ENCODE results near the gene HDAC9. TPM values are rescaled to one million over a fixed set of nuclear protein-coding genes. Genes with fewer than 3 reads are reported as not detected.

The HDAC9 gene
- total RNA-seq, 1 experiment from 2014 or later, result 4.3 TPM

GRCh38 chr7:18467011-18467410 is 28.5 kb upstream of the HDAC9 start:
- CTCF ChIA-PET, result no interaction called here
- Histone ChIP-seq H2AFZ (ENCODE audit: low read depth, low read length, poor library complexity, severe bottlenecking) (no peak overlapping the region), H3K79me2 (ENCODE audit: insufficient read depth, low read length) (no peaks in the 10 kb centered on the region), H4K20me1 (ENCODE audit: insufficient read depth) (no peaks in the 10 kb centered on the region), H3K4me1 (ENCODE audit: control insufficient read depth in 1 of 2, insufficient read depth in 2 of 2, low read length in 2 of 2) (no peaks in the 10 kb centered on the region), H3K27ac (ENCODE audit: low read depth, low read length) (no peak overlapping the region), H3K27me3 (ENCODE audit: insufficient read depth, low read length) (no peaks in the 10 kb centered on the region), H3K4me2 (ENCODE audit: low read length) (no peak overlapping the region), H3K9me2 (ENCODE audit: insufficient read depth) (no peaks in the 10 kb centered on the region), H3K4me3 (replicated peaks in 1 of 2; ENCODE audit: low read depth in 1 of 2, low read length in 2 of 2) (no peak overlapping the region), H3K36me3 (ENCODE audit: control insufficient read depth in 1 of 2, insufficient read depth in 2 of 2, low read length in 2 of 2) (no peaks in the 10 kb centered on the region), H3K9me3 (ENCODE audit: control insufficient read depth in 1 of 2, insufficient read depth in 1 of 2, low read depth in 1 of 2, low read length in 2 of 2) (no peaks in the 10 kb centered on the region), H3K9ac (ENCODE audit: low read length) (no peak overlapping the region)
- ATAC-seq (no peak), DNase-seq (ENCODE audit: low read depth, low spot score) (no peak)
- intact Hi-C loops (cut with micrococcal nuclease), result no loop called here
- no peak for TF ChIP-seq TCF7L2 (IDR thresholded peaks at IDR 0.05; ENCODE audit: borderline replicate concordance, extremely low read depth, insufficient read depth, insufficient read length)
- TF ChIP-seq ZNF274 (IDR thresholded peaks at IDR 0.05; ENCODE audit: low read depth, low read length), result no peak
- no peak for TF ChIP-seq POLR2AphosphoS5 (IDR thresholded peaks at IDR 0.05; ENCODE audit: low read depth, low read length)
- TF ChIP-seq, protein P1, sequence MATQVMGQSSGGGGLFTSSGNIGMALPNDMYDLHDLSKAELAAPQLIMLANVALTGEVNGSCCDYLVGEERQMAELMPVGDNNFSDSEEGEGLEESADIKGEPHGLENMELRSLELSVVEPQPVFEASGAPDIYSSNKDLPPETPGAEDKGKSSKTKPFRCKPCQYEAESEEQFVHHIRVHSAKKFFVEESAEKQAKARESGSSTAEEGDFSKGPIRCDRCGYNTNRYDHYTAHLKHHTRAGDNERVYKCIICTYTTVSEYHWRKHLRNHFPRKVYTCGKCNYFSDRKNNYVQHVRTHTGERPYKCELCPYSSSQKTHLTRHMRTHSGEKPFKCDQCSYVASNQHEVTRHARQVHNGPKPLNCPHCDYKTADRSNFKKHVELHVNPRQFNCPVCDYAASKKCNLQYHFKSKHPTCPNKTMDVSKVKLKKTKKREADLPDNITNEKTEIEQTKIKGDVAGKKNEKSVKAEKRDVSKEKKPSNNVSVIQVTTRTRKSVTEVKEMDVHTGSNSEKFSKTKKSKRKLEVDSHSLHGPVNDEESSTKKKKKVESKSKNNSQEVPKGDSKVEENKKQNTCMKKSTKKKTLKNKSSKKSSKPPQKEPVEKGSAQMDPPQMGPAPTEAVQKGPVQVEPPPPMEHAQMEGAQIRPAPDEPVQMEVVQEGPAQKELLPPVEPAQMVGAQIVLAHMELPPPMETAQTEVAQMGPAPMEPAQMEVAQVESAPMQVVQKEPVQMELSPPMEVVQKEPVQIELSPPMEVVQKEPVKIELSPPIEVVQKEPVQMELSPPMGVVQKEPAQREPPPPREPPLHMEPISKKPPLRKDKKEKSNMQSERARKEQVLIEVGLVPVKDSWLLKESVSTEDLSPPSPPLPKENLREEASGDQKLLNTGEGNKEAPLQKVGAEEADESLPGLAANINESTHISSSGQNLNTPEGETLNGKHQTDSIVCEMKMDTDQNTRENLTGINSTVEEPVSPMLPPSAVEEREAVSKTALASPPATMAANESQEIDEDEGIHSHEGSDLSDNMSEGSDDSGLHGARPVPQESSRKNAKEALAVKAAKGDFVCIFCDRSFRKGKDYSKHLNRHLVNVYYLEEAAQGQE (IDR thresholded peaks at IDR 0.05; ENCODE audit: low read depth), result no peak
- no peak for TF ChIP-seq EZH2 (IDR thresholded peaks at IDR 0.05)
- no peak for TF ChIP-seq SRF (IDR thresholded peaks at IDR 0.05; ENCODE audit: low read depth)
- TF ChIP-seq, protein P2, sequence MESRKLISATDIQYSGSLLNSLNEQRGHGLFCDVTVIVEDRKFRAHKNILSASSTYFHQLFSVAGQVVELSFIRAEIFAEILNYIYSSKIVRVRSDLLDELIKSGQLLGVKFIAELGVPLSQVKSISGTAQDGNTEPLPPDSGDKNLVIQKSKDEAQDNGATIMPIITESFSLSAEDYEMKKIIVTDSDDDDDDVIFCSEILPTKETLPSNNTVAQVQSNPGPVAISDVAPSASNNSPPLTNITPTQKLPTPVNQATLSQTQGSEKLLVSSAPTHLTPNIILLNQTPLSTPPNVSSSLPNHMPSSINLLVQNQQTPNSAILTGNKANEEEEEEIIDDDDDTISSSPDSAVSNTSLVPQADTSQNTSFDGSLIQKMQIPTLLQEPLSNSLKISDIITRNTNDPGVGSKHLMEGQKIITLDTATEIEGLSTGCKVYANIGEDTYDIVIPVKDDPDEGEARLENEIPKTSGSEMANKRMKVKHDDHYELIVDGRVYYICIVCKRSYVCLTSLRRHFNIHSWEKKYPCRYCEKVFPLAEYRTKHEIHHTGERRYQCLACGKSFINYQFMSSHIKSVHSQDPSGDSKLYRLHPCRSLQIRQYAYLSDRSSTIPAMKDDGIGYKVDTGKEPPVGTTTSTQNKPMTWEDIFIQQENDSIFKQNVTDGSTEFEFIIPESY (IDR thresholded peaks at IDR 0.05; ENCODE audit: extremely low read depth, insufficient replicate concordance, low read length), result no peak
- TF ChIP-seq, protein P3, sequence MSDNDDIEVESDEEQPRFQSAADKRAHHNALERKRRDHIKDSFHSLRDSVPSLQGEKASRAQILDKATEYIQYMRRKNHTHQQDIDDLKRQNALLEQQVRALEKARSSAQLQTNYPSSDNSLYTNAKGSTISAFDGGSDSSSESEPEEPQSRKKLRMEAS (IDR thresholded peaks at IDR 0.05), result no peak
- no peak for TF ChIP-seq EZH2phosphoT487 (IDR thresholded peaks at IDR 0.05; ENCODE audit: borderline replicate concordance)
- no peak for TF ChIP-seq CEBPB (IDR thresholded peaks at IDR 0.05; ENCODE audit: low read depth)
- TF ChIP-seq EGR1 (IDR thresholded peaks at IDR 0.05; ENCODE audit: low read depth), result no peak
- TF ChIP-seq POLR2A (IDR thresholded peaks at IDR 0.05; ENCODE audit: borderline replicate concordance, extremely low read depth, insufficient read depth, insufficient read length), result no peak
- no peak for TF ChIP-seq SIN3A (IDR thresholded peaks at IDR 0.05; ENCODE audit: low read depth)
- POLR2A ChIA-PET, result no interaction called here
- BruUV-seq (replicated peaks), result no TSS peak
- RAD21 ChIA-PET (ENCODE audit: low non-redundant PET in 1 of 2, low total read pairs in 2 of 2, uncharacterized antibody in 2 of 2, unreplicated experiment in 2 of 2), result no interaction called here
